Sciatic nerve (tissue), 2 donors: ENCODE data around the gene C14orf180. TPM values are rescaled to one million over a fixed set of nuclear protein-coding genes. Genes with fewer than 3 reads are reported as not detected.
"Not testable (repeated sequence)": the region's sequence is repeated elsewhere in the genome, so short reads cannot be mapped to it uniquely, and the experiment has no call there.

Experiments
- ATAC-seq: fragments of 200-7000 bp; cut with Tn5 transposase; one replicate; pipeline ENCODE4 v1.9.1; 2020; ENCODE audit warnings: mild to moderate bottlenecking, moderate library complexity
- DNase-seq: peaks from one replicate; pipeline ENCODE4 v3.0.0-alpha.2; 2020; ENCODE audit warnings: low spot score
- intact Hi-C: fragments of 100-400 bp; cut with DNase I; formaldehyde crosslinking; loops from one replicate; pipeline ENCODE4 v1.14.2; 2022
- total RNA-seq: library from RNA; stranded (reverse); fragmentation: NEBNext Ultra II Directional; extraction: Animal tissue kit (Norgen Biotek cat#: 25700); gene quantifications from one replicate; pipeline ENCODE4 v1.2.1, GENCODE V29; 2021
- donor health status: DM: no; HTN: no; CAD: no.
- donor health status: DM: no; HTN: no; CAD: no.

C14orf180 gene
- total RNA-seq, 1 donor from 2014 or later = 4.7 TPM

DNA sequence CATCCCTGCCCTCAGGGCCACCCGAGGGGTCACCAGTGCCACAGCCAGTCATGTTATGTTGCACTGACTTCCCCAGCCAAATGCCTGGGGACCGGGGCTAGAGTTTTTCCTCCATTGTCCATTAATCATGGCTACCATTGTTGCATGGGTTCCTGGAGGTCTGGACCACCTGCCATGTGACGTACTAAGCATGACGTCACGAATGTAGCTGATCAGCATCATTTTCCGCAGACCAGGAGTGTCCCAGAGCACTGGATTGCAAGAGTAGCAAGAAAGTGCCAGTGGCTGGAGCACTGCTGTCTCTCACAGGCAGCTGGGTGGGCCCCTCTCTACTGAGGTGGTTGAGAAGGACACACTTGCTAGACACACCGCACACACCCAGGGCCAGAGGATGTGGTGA is 6.9 kb upstream of the C14orf180 start:
- no peak for ATAC-seq
- intact Hi-C loops = no loop called here
- DNase-seq = no peak

DNA sequence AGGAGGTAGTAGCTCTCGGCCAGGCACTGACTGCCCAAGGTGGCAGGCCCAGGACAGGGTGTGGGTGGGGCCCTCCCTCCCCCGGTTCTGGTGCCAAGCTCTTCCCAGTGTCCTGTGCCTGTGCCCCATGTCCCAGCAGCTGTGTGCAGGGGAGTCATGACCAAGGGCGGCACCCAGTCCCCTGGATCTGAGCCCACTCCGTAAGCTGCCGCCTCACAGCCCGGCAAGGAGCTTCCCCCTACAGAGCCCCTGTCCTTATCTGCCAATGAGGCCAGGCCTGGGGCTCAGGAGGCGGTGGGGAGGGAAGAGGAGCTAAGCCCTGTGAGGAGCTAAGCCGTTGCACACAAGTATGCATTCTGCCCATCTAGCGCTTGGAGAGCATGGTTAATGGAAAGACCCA is 5.6 kb upstream of the C14orf180 start:
- no peak for DNase-seq
- intact Hi-C loops = no loop called here
- no peak for ATAC-seq

DNA sequence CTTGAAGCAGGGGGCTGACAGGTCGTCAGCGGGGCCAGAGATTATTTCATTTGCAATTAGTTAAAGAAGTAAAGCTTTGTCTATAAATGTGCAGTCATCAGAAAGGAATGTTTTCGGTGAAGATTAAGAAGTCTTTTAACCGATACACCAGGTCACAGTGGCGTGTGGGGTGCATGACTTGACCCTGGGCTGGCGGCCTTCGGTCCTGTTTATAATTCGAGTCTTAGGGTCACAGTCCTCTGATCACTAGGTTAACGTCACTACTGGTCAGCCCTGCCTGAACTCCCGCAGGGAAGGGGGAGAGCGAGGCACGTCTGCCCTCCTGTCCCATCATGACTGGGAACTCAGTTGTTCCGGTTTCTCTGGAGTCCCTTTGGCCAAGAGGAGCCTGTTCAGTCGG is 5.0 kb upstream of the C14orf180 start:
- ATAC-seq (no peak), DNase-seq (no peak)
- intact Hi-C loops = no loop called here

DNA sequence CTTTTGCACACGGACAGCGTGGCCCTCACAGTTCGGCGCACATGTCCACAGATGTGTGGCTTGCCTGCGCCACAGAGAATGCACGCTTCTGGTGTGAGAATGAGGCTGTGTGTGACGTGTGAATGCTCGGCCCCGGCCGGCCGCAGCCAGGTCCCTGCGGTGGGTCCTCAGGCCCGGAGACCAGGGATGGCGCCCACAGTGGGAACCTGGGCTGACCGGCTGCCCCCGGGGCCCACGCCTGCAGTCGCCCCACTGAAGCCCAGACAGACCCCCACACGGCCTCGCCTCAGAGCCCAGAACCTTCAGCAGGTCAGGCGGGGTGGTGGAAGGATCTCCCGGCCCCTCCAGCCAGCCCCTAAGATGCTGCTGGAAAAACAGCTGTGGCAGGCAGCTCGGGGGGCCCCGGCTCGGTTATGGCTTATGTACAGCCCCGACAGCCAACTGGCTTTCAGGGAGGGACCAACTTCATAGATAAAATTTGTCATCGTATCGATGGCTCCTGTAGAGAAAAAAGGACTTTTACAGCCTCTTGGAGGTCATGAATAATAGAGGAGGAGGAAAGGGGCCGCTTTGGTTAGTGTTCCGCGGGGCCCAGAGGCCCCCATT is 4.5 kb upstream of the C14orf180 start:
- no peak for ATAC-seq
- intact Hi-C loops = no loop called here
- no peak for DNase-seq

DNA sequence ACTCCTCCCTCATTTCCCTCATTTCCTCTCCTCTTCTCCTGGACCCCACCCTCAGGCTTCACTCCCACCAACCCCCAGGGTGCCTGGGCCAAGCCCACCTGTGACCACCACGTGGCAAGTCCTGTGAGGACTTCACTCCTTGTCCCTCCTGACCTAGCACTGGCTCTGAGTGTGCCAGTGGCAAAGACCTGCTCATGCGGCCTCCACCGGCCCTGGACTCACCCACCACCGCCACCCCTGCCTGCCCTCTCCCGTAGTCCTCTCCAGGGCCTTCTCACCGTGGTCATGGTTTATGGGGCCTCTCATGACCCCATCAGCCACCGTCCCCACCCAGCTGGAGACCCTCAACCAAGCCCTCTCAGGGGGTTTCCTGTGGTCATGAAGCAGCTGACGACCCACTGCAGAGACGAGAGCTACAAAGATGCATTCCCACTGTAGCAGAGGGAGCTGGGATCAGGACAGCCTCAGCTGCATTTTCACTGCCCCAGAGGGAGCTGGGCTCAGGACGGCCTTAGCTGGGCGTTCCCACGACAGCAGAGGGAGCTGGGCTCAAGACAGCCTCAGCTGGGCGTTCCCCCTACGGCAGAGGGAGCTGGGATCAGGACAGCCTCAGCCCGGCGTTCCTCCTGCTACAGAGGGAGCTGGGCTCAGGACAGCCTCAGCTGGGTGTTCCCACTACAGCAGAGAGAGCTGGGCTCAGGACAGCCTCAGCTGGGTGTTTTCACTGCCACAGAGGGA is 3.2 kb upstream of the C14orf180 start:
- DNase-seq (no peak), ATAC-seq (no peak)
- intact Hi-C loops = no loop called here

DNA sequence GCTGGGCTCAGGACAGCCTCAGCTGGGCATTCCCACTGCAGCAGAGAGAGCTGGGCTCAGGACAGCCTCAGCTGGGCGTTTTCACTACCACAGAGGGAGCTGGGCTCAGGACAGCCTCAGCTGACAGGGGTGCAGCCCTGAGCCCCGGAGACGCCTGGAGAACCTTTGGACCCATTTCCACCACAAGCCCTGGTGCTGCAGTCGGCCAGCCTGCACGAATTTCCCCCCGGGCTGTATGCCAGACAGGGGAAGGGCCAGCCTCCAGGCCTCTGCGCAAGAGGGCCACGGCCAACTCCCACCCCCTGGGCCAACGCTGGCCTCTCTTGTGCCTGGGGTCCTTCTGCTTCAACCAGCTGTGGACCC is 2.6 kb upstream of the C14orf180 start:
- intact Hi-C loops = no loop called here
- ATAC-seq = no peak
- no peak for DNase-seq

DNA sequence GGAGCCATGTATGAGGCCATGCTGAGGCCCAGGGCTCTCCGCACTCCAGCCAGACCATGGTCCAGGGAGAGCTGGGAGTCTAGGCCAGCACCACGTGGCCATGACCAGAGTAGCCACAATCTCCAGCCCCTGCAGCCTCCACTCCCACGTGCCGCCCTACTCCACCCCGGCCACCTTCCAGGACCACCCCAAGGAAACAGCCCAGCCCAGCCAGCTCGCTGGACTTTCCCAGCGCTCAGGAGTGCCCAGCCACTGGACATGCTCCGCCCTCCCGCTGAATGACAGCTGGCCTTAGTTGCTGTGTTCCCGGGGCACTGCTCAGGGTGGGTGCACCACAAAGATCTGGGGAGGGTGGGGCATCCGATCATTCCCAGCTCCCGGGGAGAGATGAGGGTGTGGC is 2.1 kb upstream of the C14orf180 start:
- DNase-seq (no peak), ATAC-seq (peak; percentile 19)
- intact Hi-C loops = no loop called here

DNA sequence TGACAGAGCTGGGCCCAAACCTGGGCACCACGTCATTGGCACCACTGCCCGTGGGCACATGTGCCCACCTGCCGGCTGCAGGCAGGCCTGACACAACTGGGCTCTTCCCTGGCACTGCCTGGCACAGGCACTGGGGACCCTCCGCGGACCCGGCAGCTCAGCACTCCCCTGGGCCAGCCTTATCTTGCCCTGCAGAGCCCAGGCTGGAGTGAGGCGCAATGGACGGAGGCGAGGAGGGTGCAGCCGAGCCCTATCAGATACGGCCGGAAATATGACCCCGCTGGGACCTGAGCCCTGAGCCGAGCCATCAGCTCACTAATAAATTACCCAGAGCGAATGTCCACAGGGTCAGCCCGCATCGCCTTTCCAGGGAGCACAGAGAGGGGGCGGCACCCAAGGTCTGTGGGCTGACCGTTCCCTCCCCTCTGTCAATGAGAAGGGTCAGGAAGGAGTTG is 1.7 kb upstream of the C14orf180 start:
- ATAC-seq = no peak
- DNase-seq = no peak

DNA sequence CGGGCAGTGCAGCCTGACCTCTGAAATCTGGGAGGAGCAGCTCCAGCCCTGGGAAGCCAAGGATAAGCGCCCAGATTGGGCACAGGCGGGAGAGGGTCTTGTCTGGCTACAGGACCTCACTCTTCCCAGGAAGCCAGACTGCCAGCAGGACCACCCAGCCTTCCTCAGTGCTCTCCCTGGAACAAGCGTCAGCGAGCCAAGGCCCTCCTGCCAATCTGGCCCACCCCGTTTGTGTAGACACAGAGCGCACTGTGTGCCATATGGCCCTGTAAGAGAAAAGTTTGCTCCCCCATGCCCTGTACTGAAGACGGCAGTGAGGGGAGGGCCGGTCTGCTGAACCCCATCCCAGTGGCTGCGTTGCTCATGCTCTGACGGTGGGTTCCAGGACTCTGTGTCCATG is 1.2 kb upstream of the C14orf180 start:
- ATAC-seq (no peak), DNase-seq (no peak)
- intact Hi-C loops = no loop called here

More for the DNA sequence above, 1.7 kb upstream of the C14orf180 start:
- intact Hi-C loops = no loop called here

DNA sequence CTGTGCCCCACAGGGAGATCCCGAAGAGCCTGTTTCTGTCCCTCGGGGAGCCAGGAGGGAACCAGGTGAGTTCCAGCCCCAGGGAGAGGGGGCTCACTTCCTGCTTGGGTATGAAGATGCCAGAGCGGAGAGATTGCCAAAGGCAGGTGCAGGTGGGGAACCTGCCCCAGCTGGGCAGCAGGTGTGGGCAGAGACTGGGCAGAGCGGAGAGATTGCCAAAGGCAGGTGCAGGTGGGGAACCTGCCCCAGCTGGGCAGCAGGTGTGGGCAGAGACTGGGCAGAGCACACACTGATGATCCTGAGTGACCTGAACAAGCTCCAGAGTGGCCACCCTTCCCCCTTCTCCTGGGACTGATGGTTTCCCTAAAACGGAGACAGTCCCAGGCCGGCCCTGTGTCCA is 375 bp downstream of the C14orf180 start:
- DNase-seq, ATAC-seq, intact Hi-C loops: not testable (repeated sequence)

DNA sequence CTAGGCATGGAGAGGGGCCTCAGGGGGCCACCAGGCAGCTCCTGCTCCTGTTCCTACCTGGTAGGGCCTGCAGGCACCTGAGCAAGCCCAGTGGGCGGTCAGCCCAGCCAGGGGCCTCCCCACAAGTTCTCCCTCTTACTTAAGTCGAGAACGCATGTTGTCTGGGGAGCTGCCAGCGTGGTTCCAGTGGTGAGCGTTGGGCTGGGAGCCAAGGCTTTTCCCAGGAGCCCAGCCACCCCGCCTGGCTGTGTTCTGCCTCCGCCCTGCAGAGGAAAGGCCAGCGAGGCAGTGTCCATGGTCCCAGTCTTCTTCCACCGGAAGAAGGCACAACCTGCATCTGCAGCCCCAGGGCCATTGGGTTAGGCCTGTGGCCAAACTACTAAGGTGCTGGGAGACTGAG is 1.4 kb downstream of the C14orf180 start:
- DNase-seq = no peak

DNA sequence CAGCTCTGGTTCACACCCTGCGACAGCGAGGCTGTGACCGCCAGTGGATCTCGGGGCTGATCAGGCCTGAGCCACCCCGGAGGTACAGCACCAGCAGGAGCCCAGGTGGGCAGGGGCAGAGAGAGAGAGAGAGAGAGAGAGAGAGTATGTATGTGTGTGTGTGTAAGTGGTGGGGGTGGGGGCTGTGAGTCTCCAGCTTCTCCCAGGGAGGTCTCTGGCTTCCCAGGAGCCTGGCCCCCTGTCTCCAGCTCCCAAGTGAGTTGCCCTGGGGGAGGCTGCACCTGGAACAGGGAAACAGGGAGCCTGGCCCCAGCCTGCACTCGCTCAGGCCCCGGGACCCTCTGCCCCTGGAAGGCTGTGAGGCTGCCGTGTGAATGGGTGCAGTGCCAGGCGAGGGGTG is 2.0 kb downstream of the C14orf180 start:
- DNase-seq (no peak), ATAC-seq (no peak)
- intact Hi-C loops = no loop called here

More for the DNA sequence above, 1.4 kb downstream of the C14orf180 start:
- intact Hi-C loops = no loop called here
- no peak for ATAC-seq

DNA sequence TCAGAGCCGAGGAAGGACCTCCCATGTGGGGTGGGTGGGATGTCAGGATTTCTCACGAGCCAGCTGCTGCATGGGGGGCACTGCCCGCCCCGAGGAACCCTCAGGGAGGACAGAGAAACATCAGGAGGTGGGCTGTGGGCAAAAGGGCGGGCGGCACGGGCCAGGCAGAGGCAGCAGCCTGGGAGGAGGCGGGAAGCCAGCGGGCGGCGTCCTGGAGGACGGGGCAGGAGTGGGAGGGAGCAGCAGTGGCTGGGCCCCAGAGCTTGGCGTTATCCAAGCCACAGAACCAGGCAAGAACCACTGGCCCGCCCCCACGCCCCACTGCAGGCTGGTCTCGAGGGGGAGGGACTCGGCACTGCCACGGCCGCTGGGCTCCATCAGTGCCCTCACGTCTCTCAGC is 2.4 kb downstream of the C14orf180 start:
- DNase-seq (no peak), ATAC-seq (peak; percentile 59)
- intact Hi-C loops = no loop called here

DNA sequence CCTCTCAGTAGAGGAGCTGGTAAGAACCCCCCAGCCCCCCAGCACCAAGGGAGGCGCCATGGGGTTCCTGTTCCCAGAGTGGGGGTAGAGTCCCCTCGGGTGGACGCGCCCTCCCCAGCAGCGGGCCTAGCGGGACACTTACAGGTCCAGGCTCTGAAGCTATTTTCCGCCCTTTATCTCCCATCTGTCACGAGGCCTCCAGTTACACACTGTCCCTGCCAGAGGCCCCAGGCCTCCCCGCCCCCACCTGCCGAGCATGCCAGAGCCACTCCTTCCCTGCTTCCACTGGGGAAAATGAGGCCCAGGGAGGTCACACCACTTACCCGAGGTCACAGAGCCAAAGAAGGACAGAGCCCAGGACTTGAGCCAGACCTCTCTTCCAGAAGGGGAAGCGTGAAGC is 3.1 kb downstream of the C14orf180 start:
- DNase-seq = no peak
- ATAC-seq = peak; percentile 73

DNA sequence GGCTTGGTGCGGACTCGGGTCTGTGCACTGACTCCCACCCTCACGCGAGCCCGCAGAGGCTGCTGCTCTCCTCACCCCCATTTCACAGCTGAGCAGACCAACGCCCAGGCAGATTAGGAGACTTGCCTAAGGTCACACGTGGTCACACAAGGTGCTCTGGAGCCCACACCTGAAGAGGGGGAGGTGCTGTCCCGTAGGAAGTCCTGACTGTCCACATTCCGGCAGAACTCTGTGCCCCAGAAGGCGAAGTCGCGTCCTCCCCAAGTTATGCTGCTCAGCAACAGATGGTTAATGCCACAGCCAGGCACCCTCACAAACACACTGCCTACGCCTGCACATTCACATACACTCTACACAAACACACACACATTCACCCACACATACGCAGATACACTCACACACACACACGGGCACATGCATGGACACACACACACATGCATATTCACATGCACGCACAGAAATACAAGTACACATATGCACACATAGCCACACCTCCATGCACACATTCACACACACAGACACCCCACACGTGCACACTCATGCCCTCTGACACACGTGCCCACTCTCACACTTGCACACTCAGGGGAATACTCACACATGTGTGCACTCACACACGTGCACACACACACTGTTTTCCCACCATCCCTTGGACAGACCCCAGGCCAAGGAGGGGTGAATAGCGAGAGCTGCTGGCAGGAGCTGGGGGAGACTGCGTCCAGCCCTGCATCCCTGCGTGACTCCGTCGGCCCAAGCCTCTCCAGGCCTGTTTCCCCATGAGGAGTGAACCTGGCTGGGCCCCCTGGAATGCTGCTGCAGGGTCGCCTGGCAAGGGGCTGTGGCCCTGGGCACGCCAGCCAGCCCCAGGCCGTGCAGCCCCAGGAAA is 4.1 kb downstream of the C14orf180 start:
- intact Hi-C loops = no loop called here
- no peak for DNase-seq
- no peak for ATAC-seq

More for the DNA sequence above, 3.1 kb downstream of the C14orf180 start:
- intact Hi-C loops = no loop called here

DNA sequence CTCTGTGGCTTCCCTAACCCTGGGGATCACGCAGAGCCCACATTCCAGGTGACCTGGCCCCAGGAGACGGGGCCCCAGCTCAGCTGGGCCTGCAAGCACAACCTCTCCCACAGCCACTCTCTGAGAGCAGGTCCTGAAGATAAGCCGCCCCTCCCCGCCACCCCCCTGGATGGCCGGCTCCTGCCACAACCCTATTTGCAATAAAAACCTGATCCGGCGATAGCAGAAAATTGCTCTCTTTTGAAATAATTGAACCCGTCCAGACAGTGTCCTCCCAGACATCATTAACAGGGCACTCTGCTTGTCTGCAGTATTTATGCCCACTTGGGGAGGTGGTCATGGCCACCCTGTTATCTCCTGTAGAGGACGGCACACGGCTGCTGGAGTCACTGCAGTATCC is 5.0 kb downstream of the C14orf180 start:
- ATAC-seq (no peak), DNase-seq (no peak)
- intact Hi-C loops = no loop called here

DNA sequence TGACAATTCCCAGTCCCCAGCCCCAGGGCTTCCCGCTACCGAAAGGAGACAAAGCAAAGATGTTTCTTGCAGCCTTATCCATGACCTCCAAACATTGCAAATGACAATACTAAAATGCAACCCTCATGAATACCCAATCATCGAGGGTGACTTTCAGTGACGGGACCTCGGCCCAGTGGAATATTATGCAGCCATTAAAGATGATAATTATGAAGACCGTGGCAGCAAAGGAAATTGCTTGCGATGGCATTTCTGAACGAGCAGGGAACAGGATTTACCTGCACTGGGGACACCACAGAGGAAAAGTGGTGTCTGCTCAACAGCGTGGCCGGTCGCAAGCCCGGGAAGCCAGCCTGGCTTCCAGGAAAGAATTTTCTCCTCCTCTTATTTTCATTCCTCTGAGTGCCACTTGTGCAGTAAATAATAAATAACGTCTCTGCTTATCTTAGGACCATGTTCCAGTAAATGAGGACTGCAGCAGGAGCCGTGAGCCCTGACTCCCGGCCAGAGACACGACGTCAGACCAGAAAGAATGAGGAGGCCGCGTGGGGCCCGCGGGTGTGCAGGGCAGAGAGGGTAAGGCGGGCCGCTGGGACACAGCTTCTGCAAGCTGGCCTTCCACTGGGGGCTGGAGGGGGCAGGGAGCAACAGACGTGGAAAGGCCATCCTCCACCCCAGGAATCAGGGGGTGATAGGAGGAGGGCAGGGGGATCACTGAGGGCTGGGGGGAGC is 6.6 kb downstream of the C14orf180 start:
- ATAC-seq = no peak
- intact Hi-C loops = no loop called here
- DNase-seq = no peak

DNA sequence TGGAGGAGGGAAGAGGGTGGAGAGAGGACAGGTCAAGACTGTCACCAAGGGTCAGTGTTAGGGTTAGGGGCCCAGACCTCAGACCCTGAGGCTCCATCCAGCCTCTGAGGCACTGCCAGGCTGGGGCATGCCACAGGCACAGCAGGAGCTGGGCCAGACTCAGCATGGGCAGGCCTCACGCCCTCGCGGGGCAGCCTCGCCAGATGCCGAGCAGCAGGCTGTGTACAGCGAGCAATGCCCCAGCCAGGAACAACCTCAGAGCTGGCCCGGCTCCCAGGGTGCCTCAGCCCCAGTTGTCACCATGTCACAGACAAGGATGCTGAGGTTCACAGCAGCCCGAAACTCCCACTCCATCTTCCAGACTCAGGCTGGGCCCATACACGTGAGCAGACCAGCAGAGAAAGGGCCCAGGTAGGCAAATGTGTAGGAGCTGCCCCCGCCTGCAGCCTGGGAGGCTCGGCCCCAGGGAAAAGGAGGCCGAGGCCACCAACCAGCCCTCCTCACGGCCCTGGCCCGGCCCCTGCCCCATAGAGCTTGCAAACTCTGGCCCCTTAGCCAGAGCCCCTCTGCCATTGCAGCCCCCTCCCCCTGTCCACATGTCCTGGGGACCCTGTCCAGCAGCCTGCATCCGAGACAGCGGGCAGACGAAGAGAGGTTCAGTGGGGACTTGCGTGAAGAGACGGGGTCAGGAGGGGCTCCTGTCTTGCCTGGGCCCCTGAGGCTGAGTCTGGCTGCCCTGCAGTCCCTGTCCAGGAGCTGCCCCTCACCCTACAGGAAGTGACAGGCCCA is 7.5 kb downstream of the C14orf180 start:
- intact Hi-C loops = no loop called here
- no peak for DNase-seq
- peak; percentile 26 for ATAC-seq

DNA sequence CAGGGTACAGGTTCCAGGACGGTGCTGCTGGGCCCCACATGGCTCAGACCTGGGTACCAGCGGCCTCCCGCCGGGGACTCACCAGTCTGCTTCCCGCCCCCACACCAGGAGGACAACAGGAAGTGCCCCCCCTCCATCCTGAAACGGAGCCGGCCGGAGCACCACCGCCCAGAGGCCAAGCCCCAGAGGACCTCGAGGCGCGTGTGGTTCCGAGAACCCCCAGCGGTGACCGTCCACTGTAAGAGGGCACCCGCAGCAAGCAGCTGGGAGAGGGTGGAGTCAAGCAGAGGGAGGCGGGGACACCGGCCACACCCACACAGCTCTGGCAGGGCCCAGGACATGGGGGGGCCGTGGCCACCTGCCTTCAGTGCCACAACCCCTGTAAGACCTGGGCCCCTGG is 8.1 kb downstream of the C14orf180 start:
- ATAC-seq (no peak), DNase-seq (no peak)
- intact Hi-C loops = no loop called here
